T-helper 2 cell treated with Interferon-gamma antibody and Interleukin-4, amounts not matched to agents 5 μg/mL and 100 μg/mL, for 36 hours (primary cell): Measurements from ENCODE around the gene SGIP1.

Source experiments
- DNase-seq: peaks from one replicate; pipeline ENCODE4 v3.0.0; 2021; ENCODE audit warnings: low spot score
- H3K27ac Mint-ChIP-seq: one replicate; pipeline ENCODE4 v1.8.0; 2021; ENCODE audit warnings: mild to moderate bottlenecking, mixed read lengths
- H3K27me3 Mint-ChIP-seq: one replicate; pipeline ENCODE4 v1.8.0; 2021; ENCODE audit warnings: low read depth, mixed read lengths
- H3K36me3 Mint-ChIP-seq: one replicate; pipeline ENCODE4 v1.8.0; 2021; ENCODE audit warnings: low read depth, mixed read lengths
- H3K4me1 Mint-ChIP-seq: one replicate; pipeline ENCODE4 v1.8.0; 2021; ENCODE audit warnings: low read depth, mixed read lengths
- H3K4me3 Mint-ChIP-seq: one replicate; pipeline ENCODE4 v1.8.0; 2022; ENCODE audit warnings: mild to moderate bottlenecking, moderate library complexity, mixed read lengths
- H3K9me3 Mint-ChIP-seq: one replicate; pipeline ENCODE4 v1.8.0; 2021; ENCODE audit warnings: mixed read lengths

Gene SGIP1

GRCh38 chr1:66671455-66671854, 137.5 kb downstream of the SGIP1 start:
- Mint-ChIP-seq H3K27me3 (peaks cover 3% of the 10 kb centered on the region), H3K4me3 (no peak overlapping the region), H3K36me3 (no peaks in the 10 kb centered on the region), H3K27ac (no peak overlapping the region), H3K4me1 (no peaks in the 10 kb centered on the region), H3K9me3 (no peaks in the 10 kb centered on the region)
- no peak for DNase-seq

GRCh38 chr1:66676613-66677298, 142.8 kb downstream of the SGIP1 start:
- H3K4me1 Mint-ChIP-seq: no peaks in the 10 kb centered on the region

DNA sequence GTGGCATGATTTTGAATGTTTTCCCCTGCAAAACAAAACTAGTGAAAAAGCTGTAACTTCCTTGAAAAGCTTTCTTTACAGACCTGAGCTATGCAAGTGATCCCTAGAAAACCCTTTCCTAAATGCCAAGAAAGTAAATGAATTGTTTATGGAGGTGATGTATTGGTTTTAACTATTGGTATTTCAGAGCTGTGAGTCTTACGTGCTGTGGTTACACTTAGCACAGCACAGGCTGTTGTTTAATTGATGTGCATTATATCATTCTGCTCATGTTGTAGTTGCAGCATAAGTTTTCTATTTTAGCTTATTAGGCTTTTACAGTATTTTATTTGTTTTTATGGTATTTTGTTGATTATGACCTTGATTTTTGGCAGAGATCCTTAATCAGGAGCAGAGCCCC, 144.2 kb downstream of the SGIP1 start:
- H3K9me3 Mint-ChIP-seq: no peaks in the 10 kb centered on the region
- H3K4me3 Mint-ChIP-seq: no peak overlapping the region
- no peak for DNase-seq
- no peaks in the 10 kb centered on the region for H3K4me1 Mint-ChIP-seq
- H3K36me3 Mint-ChIP-seq: no peaks in the 10 kb centered on the region
- peaks cover 4% of the 10 kb centered on the region for H3K27me3 Mint-ChIP-seq
- no peak overlapping the region for H3K27ac Mint-ChIP-seq

More at GRCh38 chr1:66676613-66677298, 142.8 kb downstream of the SGIP1 start:
- no peak for DNase-seq
- Mint-ChIP-seq H3K4me3 (no peak overlapping the region), H3K9me3 (no peaks in the 10 kb centered on the region), H3K27me3 (peaks cover 3% of the 10 kb centered on the region), H3K27ac (no peak overlapping the region), H3K36me3 (no peaks in the 10 kb centered on the region)

DNA sequence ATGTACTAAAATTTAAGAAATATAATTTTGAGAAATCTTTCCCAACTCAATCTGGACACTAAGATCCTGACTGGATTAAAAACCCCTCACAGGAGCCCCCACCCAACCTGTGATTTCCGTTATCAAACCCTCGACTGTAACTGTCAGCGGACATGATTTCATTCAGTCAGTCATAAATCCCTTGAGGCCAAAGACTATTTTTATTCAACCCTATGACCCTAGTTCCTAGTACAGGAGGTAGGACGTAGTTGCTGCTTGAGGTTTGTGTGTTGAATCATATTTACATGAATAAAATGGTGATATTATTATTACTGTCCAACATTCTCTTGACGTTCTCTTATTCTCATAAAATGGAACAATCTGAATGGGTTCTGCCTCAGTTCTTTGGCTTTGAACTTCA, 145.2 kb downstream of the SGIP1 start:
- Mint-ChIP-seq H3K27ac (no peak overlapping the region), H3K27me3 (peaks cover 6% of the 10 kb centered on the region), H3K4me1 (no peaks in the 10 kb centered on the region)

GRCh38 chr1:66681686-66682085, 147.7 kb downstream of the SGIP1 start:
- Mint-ChIP-seq H3K36me3 (no peaks in the 10 kb centered on the region), H3K27me3 (peaks cover 6% of the 10 kb centered on the region), H3K4me1 (peaks cover 1% of the 10 kb centered on the region), H3K27ac (no peak overlapping the region), H3K9me3 (no peaks in the 10 kb centered on the region), H3K4me3 (no peak overlapping the region)
- DNase-seq: no peak

More for the DNA sequence above, 145.2 kb downstream of the SGIP1 start:
- DNase-seq: no peak
- no peak overlapping the region for H3K4me3 Mint-ChIP-seq
- no peaks in the 10 kb centered on the region for H3K9me3 Mint-ChIP-seq
- H3K36me3 Mint-ChIP-seq: no peaks in the 10 kb centered on the region

- H3K4me3 Mint-ChIP-seq: no peak overlapping the region
- H3K4me1 Mint-ChIP-seq: peaks cover 1% of the 10 kb centered on the region
- peaks cover 6% of the 10 kb centered on the region for H3K27me3 Mint-ChIP-seq
- no peaks in the 10 kb centered on the region for H3K9me3 Mint-ChIP-seq
- H3K36me3 Mint-ChIP-seq: no peaks in the 10 kb centered on the region
- no peak for DNase-seq
- H3K27ac Mint-ChIP-seq: no peak overlapping the region
Observed at GRCh38 chr1:66682106-66682505, 148.2 kb downstream of the SGIP1 start.

DNA sequence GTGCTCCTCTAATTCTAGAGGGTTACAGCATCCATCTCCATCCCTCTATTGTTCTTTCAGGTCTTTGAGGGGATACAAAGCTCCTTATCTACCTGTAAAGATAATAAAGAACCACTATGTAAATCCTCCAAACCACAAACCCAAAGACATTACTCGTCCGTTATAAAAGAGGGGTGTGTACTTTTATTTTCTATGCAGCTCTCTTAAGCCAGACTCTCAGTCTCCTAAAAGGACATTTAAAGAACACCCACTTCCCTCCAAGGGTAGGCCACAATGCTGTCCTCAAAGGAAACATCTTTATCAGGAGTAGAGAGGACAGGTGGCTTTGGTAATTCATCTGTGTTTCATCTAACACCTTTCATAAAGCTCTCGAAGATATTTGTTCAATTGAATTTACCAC, 150.4 kb downstream of the SGIP1 start:
- H3K36me3 Mint-ChIP-seq: no peaks in the 10 kb centered on the region
- H3K4me3 Mint-ChIP-seq: no peak overlapping the region
- H3K9me3 Mint-ChIP-seq: no peaks in the 10 kb centered on the region
- H3K27me3 Mint-ChIP-seq: peaks cover 6% of the 10 kb centered on the region
- peaks cover 1% of the 10 kb centered on the region for H3K4me1 Mint-ChIP-seq
- H3K27ac Mint-ChIP-seq: no peak overlapping the region
- DNase-seq: no peak

DNA sequence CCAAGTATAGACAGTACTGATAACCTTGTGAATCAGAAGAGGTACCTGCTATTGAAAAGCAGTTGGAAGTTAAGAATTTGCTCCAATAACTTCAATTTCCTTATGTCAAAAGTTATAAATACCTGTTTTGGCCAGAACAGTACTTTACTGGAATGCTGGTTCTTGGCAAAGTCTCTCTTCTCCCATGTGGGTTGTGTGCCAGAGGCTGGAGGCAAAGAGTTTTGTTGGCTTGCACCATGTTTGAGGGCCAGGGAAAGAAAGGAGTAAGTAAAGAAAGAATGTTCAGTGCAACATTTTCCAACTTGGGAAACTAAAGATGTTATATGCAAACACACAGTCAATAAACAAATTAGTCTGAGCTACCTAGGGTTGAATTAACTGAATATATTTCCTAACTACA, 151.3 kb downstream of the SGIP1 start:
- no peaks in the 10 kb centered on the region for H3K9me3 Mint-ChIP-seq

GRCh38 chr1:66685670-66686069, 151.7 kb downstream of the SGIP1 start:
- peaks cover 1% of the 10 kb centered on the region for H3K4me1 Mint-ChIP-seq
- H3K36me3 Mint-ChIP-seq: no peaks in the 10 kb centered on the region
- H3K27me3 Mint-ChIP-seq: peaks cover 10% of the 10 kb centered on the region
- H3K9me3 Mint-ChIP-seq: no peaks in the 10 kb centered on the region
- no peak overlapping the region for H3K27ac Mint-ChIP-seq
- no peak for DNase-seq
- H3K4me3 Mint-ChIP-seq: no peak overlapping the region

More for the DNA sequence above, 151.3 kb downstream of the SGIP1 start:
- no peak overlapping the region for H3K4me3 Mint-ChIP-seq
- peaks cover 9% of the 10 kb centered on the region for H3K27me3 Mint-ChIP-seq
- no peak overlapping the region for H3K27ac Mint-ChIP-seq
- no peak for DNase-seq
- H3K4me1 Mint-ChIP-seq: peaks cover 1% of the 10 kb centered on the region
- no peaks in the 10 kb centered on the region for H3K36me3 Mint-ChIP-seq

DNA sequence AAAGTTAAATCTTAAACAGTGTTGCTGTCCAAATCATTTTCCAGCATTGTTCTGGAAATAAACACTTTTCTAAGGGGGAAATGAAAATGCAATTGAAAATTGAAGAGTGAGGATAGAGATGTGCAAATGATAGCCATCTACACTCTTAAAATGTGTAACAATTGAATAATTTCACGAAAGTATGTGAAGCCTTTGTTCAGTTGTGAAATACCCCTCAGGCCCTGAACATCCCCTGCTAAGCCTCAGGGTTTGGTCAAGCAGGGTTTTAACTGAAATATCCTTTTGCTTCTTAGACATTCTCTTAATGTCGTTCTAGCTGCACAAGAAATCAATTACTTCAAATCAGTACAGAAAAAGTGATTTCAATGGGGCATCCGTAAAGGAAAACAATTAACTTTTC, 152.5 kb downstream of the SGIP1 start:
- no peak overlapping the region for H3K4me3 Mint-ChIP-seq
- no peaks in the 10 kb centered on the region for H3K36me3 Mint-ChIP-seq
- H3K4me1 Mint-ChIP-seq: peaks cover 1% of the 10 kb centered on the region
- no peak for DNase-seq
- H3K27ac Mint-ChIP-seq: no peak overlapping the region
- peaks cover 10% of the 10 kb centered on the region for H3K27me3 Mint-ChIP-seq
- H3K9me3 Mint-ChIP-seq: no peaks in the 10 kb centered on the region

DNA sequence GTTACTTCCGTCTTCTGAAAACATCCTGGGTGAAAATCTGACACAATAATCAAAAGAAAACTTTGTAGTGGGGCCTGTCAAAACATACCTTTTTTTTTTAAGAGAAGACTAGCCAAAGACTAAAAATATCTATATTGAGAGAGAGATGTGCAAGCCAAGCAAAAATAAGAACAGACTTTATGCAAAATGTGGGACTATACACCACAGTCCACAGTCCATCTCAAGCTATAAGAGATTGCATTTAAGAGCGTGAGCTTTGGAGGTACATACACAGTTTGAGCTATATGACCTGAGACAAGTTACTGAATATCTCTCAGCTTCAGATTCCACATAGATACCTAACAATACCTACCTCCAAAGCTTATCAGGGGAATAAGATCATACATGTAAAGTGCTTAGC, 153.4 kb downstream of the SGIP1 start:
- H3K36me3 Mint-ChIP-seq: no peaks in the 10 kb centered on the region
- H3K4me3 Mint-ChIP-seq: no peak overlapping the region
- H3K4me1 Mint-ChIP-seq: peaks cover 1% of the 10 kb centered on the region
- H3K27me3 Mint-ChIP-seq: peaks cover 10% of the 10 kb centered on the region
- DNase-seq: no peak
- no peak overlapping the region for H3K27ac Mint-ChIP-seq
- H3K9me3 Mint-ChIP-seq: no peaks in the 10 kb centered on the region

DNA sequence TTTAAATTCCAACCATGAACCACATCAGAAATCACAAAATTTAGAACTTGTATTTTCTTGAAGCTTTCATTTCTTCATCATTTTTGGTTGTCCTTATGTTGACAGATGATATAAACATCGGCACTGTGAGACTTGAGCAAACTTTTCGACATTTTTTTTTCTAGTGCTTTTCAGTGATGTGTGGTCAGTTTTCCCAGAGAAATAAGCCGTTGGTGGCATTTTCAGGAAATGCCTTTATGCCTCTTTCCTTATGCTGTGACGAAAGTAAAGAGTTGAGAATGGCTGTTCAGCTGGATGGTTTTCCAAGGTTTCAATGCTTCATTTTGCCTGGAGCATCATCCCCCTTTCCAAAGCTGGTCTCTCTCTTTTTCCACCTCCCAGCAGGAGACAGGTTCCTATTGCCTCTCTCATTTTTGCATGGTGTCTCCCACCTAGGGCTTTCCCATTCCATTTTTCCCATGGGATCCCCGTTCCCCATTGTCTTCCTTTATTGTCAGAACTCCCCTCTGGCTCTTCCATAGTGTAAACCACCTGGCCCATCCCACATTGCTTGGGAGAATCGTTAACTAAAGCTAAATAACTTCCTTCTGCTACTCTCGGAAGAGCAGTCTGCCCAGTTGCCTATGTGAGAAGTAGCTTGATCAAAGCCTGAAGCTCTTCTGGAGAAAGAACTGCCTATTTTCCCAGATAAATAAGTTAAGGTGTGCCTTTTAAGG, 156.9 kb downstream of the SGIP1 start:
- H3K4me3 Mint-ChIP-seq: no peak overlapping the region
- DNase-seq: no peak
- H3K9me3 Mint-ChIP-seq: no peaks in the 10 kb centered on the region
- H3K27me3 Mint-ChIP-seq: peaks cover 10% of the 10 kb centered on the region
- H3K4me1 Mint-ChIP-seq: peaks cover 1% of the 10 kb centered on the region
- H3K27ac Mint-ChIP-seq: no peak overlapping the region
- H3K36me3 Mint-ChIP-seq: no peaks in the 10 kb centered on the region

- Mint-ChIP-seq H3K27me3 (peaks cover 9% of the 10 kb centered on the region), H3K4me3 (no peak overlapping the region), H3K27ac (no peak overlapping the region), H3K4me1 (peaks cover 1% of the 10 kb centered on the region), H3K36me3 (no peaks in the 10 kb centered on the region), H3K9me3 (no peaks in the 10 kb centered on the region)
- no peak for DNase-seq
Observed at GRCh38 chr1:66692681-66693080, 158.7 kb downstream of the SGIP1 start.

- H3K9me3 Mint-ChIP-seq: no peaks in the 10 kb centered on the region
- DNase-seq: no peak
- H3K4me3 Mint-ChIP-seq: no peak overlapping the region
- peaks cover 9% of the 10 kb centered on the region for H3K27me3 Mint-ChIP-seq
- H3K27ac Mint-ChIP-seq: no peak overlapping the region
- H3K36me3 Mint-ChIP-seq: no peaks in the 10 kb centered on the region
- peaks cover 1% of the 10 kb centered on the region for H3K4me1 Mint-ChIP-seq
Observed at GRCh38 chr1:66693856-66694255, 159.9 kb downstream of the SGIP1 start.
